ENCODE measurements around the gene SH3RF1.
A peak's percentile ranks its signal among the peaks of the same experiment; 100 is the strongest.

The SH3RF1 gene

DNA sequence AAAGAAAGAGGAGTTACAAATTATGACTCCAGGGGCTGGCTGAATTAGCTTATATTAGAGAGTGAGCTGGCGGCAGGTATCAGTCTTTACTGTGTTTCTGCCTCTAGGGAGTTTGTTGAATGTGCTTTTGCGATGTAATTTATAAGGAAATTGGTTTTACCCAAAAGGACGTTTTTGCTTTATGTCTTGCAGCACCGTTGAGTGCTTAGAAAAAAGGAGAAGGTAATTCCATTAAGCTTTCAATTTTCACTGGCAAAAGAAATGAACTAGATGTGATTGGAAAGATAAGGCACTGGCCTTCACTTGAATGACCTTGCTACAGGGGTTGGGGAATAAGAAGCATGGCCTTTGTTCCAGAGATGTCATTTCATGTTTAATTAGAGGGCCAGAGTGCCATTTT lies 185.8 kb downstream of the SH3RF1 start:
- Mint-ChIP-seq H3K4me3 (no peak overlapping the region), H3K27me3 (peaks cover 4% of the 10 kb centered on the region), H3K27ac (no peak overlapping the region), H3K9me3 (no peaks in the 10 kb centered on the region), H3K4me1 (ENCODE audit: low read depth) (peaks cover 9% of the 10 kb centered on the region), H3K36me3 (ENCODE audit: low read depth) (no peaks in the 10 kb centered on the region)
- DNase-seq = no peak

- no peak overlapping the region for H3K27ac Mint-ChIP-seq
- H3K4me1 Mint-ChIP-seq (ENCODE audit: low read depth) = peaks cover 16% of the 10 kb centered on the region
- DNase-seq = no peak
- no peaks in the 10 kb centered on the region for H3K9me3 Mint-ChIP-seq
- no peak overlapping the region for H3K4me3 Mint-ChIP-seq
- peaks cover 14% of the 10 kb centered on the region for H3K27me3 Mint-ChIP-seq
- H3K36me3 Mint-ChIP-seq (ENCODE audit: low read depth) = no peaks in the 10 kb centered on the region
Measured at GRCh38 chr4:169080981-169081380, 189.8 kb downstream of the SH3RF1 start.

DNA sequence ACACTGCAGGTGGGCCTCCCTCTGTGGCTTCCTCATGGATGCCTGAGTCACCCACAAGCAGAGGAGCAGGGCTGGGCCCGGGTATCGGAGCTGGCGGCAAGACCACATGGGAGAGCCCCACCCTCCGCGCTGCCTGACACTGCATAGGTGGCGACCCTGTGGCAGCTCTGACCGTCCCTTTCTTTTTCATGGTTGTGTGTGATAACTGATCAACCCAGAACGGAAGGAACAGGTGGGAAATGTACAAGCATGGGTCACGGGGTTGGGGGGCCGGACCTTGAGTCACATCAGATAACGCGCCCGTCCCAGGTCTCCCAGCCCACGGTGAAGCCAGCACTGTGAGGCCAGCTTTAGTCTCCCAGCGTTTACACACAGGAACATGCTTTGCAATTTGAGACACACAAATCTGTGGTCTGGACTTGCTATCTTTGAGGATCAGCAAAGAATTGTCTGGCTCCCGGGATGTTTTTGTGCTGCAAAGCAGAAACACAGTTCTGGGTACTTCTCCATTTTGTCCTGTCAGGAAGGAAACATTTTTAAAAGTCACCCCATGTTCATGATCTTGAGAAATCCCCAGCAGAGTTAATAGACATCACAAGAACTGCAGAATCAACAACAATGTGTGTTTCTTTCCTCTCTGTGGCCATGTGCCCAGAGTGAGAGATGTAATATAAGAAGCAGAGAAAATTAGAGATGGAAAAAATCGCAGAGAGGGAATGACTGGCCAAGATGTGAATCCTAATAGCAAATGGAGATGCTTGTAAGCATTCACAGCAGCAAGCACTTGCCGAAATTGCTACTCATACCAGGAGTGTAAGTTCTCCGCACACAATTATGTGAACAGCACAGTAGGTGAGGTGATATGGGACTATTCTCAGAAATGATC lies 190.6 kb downstream of the SH3RF1 start:
- Mint-ChIP-seq H3K36me3 (ENCODE audit: low read depth) (no peaks in the 10 kb centered on the region), H3K4me3 (peak overlapping the region; percentile 54), H3K27ac (peak overlapping the region; percentile 16), H3K4me1 (ENCODE audit: low read depth) (peaks cover 16% of the 10 kb centered on the region), H3K27me3 (peaks cover 14% of the 10 kb centered on the region), H3K9me3 (no peaks in the 10 kb centered on the region)
- peak; percentile 34 for DNase-seq

- Mint-ChIP-seq H3K27ac (no peak overlapping the region), H3K27me3 (peaks cover 4% of the 10 kb centered on the region), H3K36me3 (ENCODE audit: low read depth) (no peaks in the 10 kb centered on the region), H3K4me1 (ENCODE audit: low read depth) (no peaks in the 10 kb centered on the region), H3K4me3 (no peak overlapping the region), H3K9me3 (no peaks in the 10 kb centered on the region)
- no peak for DNase-seq
Measured at GRCh38 chr4:169074117-169074516, 196.6 kb downstream of the SH3RF1 start.

- Mint-ChIP-seq H3K27ac (no peak overlapping the region), H3K4me3 (no peak overlapping the region), H3K9me3 (no peaks in the 10 kb centered on the region), H3K36me3 (ENCODE audit: low read depth) (no peaks in the 10 kb centered on the region), H3K27me3 (no peaks in the 10 kb centered on the region), H3K4me1 (ENCODE audit: low read depth) (no peaks in the 10 kb centered on the region)
- no peak for DNase-seq
Measured at GRCh38 chr4:169071747-169072146, 199.0 kb downstream of the SH3RF1 start.

GRCh38 chr4:169070895-169071218 lies 199.9 kb downstream of the SH3RF1 start:
- H3K36me3 Mint-ChIP-seq (ENCODE audit: low read depth) = no peaks in the 10 kb centered on the region

GRCh38 chr4:169070071-169070894 lies 200.5 kb downstream of the SH3RF1 start:
- Mint-ChIP-seq H3K4me1 (ENCODE audit: low read depth) (no peaks in the 10 kb centered on the region), H3K36me3 (ENCODE audit: low read depth) (no peaks in the 10 kb centered on the region), H3K27me3 (no peaks in the 10 kb centered on the region), H3K9me3 (no peaks in the 10 kb centered on the region), H3K4me3 (no peak overlapping the region), H3K27ac (no peak overlapping the region)
- DNase-seq = no peak

More at GRCh38 chr4:169070895-169071218, 199.9 kb downstream of the SH3RF1 start:
- Mint-ChIP-seq H3K27me3 (no peaks in the 10 kb centered on the region), H3K27ac (no peak overlapping the region), H3K9me3 (no peaks in the 10 kb centered on the region), H3K4me3 (no peak overlapping the region), H3K4me1 (ENCODE audit: low read depth) (no peaks in the 10 kb centered on the region)
- no peak for DNase-seq

GRCh38 chr4:169068423-169068822 lies 202.3 kb downstream of the SH3RF1 start:
- DNase-seq = no peak
- Mint-ChIP-seq H3K4me3 (no peak overlapping the region), H3K4me1 (ENCODE audit: low read depth) (no peaks in the 10 kb centered on the region), H3K27me3 (no peaks in the 10 kb centered on the region), H3K27ac (no peak overlapping the region), H3K9me3 (no peaks in the 10 kb centered on the region), H3K36me3 (ENCODE audit: low read depth) (no peaks in the 10 kb centered on the region)

GRCh38 chr4:169066934-169067333 lies 203.8 kb downstream of the SH3RF1 start:
- H3K27ac Mint-ChIP-seq = no peak overlapping the region
- no peaks in the 10 kb centered on the region for H3K27me3 Mint-ChIP-seq
- no peaks in the 10 kb centered on the region for H3K9me3 Mint-ChIP-seq
- H3K4me3 Mint-ChIP-seq = no peak overlapping the region
- no peak for DNase-seq
- no peaks in the 10 kb centered on the region for H3K36me3 Mint-ChIP-seq (ENCODE audit: low read depth)
- H3K4me1 Mint-ChIP-seq (ENCODE audit: low read depth) = no peaks in the 10 kb centered on the region

DNA sequence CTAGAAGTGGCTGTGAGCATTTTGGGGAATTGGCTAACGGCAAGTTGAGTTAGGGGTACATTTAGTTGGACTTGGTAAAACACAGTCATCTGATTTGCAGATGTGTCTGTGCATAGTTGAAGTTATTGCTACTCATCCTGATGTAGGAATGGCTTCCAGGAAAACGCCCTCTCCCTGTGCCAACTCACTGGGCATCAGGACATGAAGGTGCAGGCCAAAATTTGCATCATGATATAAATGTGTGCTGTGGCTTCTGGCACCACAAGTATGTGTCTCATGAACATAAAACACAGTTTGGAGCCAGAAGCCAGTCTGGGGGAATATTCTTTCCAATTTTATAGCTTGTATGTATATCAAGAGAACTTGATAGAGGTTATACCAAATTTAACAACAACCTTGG lies 206.5 kb downstream of the SH3RF1 start:
- H3K4me1 Mint-ChIP-seq (ENCODE audit: low read depth) = no peaks in the 10 kb centered on the region
- H3K9me3 Mint-ChIP-seq = no peaks in the 10 kb centered on the region
- DNase-seq = no peak
- no peaks in the 10 kb centered on the region for H3K36me3 Mint-ChIP-seq (ENCODE audit: low read depth)
- no peak overlapping the region for H3K27ac Mint-ChIP-seq
- H3K27me3 Mint-ChIP-seq = no peaks in the 10 kb centered on the region
- H3K4me3 Mint-ChIP-seq = no peak overlapping the region

- Mint-ChIP-seq H3K27ac (no peak overlapping the region), H3K9me3 (no peaks in the 10 kb centered on the region)
- DNase-seq = no peak
Measured at GRCh38 chr4:169063441-169063840, 207.3 kb downstream of the SH3RF1 start.

DNA sequence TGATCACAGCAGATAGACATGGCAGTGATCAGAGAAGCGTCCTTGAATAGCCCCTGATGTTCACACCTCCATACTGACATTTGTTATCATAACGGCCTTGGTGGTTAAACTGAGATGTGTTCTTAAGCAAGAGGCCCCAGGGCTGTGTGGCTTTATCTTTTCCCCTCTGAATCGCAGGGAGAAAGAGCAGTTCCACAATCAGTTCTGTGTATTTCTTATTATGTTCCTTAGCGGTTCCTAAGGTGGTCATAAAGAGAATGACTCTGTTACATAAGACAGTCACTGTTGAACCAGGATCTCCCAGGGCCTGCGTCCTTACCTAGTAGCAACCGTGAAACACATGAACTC lies 207.9 kb downstream of the SH3RF1 start:
- H3K36me3 Mint-ChIP-seq (ENCODE audit: low read depth) = no peaks in the 10 kb centered on the region
- H3K27ac Mint-ChIP-seq = no peak overlapping the region
- no peak overlapping the region for H3K4me3 Mint-ChIP-seq
- H3K9me3 Mint-ChIP-seq = no peaks in the 10 kb centered on the region
- H3K4me1 Mint-ChIP-seq (ENCODE audit: low read depth) = no peaks in the 10 kb centered on the region
- no peak for DNase-seq
- H3K27me3 Mint-ChIP-seq = no peaks in the 10 kb centered on the region

More at GRCh38 chr4:169063441-169063840, 207.3 kb downstream of the SH3RF1 start:
- no peaks in the 10 kb centered on the region for H3K4me1 Mint-ChIP-seq (ENCODE audit: low read depth)
- H3K36me3 Mint-ChIP-seq (ENCODE audit: low read depth) = no peaks in the 10 kb centered on the region
- H3K4me3 Mint-ChIP-seq = no peak overlapping the region
- H3K27me3 Mint-ChIP-seq = no peaks in the 10 kb centered on the region

DNA sequence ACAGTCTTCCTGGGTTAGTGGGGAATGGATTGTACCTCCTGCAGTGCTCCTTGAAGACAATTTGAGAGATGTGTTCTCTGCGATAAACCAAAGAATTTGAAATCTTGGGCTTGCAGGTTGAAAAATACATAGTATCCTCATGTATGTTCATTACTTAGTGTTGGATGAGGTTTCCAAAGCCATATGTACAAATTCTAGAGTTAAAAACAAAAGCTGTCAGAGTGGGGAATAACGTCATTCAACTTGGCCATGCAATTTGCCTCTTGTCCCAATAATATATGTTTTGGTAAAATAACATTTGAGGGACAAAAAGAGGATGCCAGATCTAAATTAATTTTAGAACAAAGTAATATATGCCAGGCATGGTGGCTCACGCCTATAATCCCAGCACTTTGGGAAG lies 209.4 kb downstream of the SH3RF1 start:
- Mint-ChIP-seq H3K27me3 (no peaks in the 10 kb centered on the region), H3K4me3 (no peak overlapping the region), H3K9me3 (no peaks in the 10 kb centered on the region), H3K36me3 (ENCODE audit: low read depth) (no peaks in the 10 kb centered on the region), H3K4me1 (ENCODE audit: low read depth) (no peaks in the 10 kb centered on the region), H3K27ac (no peak overlapping the region)
- no peak for DNase-seq

GRCh38 chr4:169060391-169061091 lies 210.2 kb downstream of the SH3RF1 start:
- Mint-ChIP-seq H3K9me3 (no peaks in the 10 kb centered on the region), H3K27me3 (no peaks in the 10 kb centered on the region), H3K36me3 (ENCODE audit: low read depth) (no peaks in the 10 kb centered on the region), H3K4me1 (ENCODE audit: low read depth) (no peaks in the 10 kb centered on the region), H3K4me3 (no peak overlapping the region), H3K27ac (no peak overlapping the region)
- DNase-seq = no peak
